Measurements from ENCODE around the gene TSPYL1. TPM values are rescaled to one million over a fixed set of nuclear protein-coding genes. Genes with fewer than 3 reads are reported as not detected.

Gene TSPYL1
- total RNA-seq, 4 donors from 2014 or later, result 17.4 to 94.9 (median 57.7) TPM

DNA sequence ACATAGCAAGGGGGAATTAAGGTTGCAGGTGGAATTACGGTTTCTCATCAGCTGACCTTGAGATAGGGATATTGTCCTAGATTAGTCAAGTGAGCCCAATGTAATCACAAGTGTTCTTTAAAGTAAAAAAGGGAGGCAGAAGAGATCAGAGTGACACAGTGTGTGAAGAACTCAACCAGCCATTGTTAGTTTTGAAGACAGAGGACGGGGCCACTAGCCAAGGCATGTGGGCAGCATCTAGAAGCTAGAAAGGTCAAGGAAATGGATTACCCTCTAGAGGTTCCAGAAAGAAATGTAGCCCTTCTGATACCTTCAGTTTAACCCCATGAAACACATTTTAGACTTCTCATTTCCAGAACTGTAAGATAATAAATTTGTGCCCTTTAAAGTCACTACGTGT is 18.5 kb upstream of the TSPYL1 start:
- TF ChIP-seq POLR2A (IDR thresholded peaks at IDR 0.05), result no peak
- TF ChIP-seq, protein P1, sequence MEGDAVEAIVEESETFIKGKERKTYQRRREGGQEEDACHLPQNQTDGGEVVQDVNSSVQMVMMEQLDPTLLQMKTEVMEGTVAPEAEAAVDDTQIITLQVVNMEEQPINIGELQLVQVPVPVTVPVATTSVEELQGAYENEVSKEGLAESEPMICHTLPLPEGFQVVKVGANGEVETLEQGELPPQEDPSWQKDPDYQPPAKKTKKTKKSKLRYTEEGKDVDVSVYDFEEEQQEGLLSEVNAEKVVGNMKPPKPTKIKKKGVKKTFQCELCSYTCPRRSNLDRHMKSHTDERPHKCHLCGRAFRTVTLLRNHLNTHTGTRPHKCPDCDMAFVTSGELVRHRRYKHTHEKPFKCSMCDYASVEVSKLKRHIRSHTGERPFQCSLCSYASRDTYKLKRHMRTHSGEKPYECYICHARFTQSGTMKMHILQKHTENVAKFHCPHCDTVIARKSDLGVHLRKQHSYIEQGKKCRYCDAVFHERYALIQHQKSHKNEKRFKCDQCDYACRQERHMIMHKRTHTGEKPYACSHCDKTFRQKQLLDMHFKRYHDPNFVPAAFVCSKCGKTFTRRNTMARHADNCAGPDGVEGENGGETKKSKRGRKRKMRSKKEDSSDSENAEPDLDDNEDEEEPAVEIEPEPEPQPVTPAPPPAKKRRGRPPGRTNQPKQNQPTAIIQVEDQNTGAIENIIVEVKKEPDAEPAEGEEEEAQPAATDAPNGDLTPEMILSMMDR (IDR thresholded peaks at IDR 0.05), result no peak

DNA sequence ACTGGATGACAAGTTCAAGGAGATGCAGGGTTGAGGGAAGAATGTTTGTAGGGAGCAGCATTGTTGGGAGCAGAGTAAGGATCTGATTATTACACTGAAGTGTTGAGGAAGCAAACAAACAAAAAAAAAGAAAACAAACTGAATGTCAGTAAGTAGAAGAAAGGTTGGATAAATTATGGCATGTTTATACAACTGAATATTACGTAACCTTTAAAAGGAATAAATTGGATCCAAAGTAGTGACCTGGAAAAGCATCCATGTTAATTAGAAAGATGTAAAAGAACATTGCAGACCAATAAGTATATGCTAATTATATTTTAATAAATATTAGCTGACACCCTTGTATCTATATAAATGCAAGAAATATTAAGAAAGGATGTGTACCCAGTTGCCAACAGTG is 12.8 kb upstream of the TSPYL1 start:
- Histone ChIP-seq H3K27me3 (no peaks in the 10 kb centered on the region), H3K4me3 (no peak overlapping the region), H3K27ac (no peak overlapping the region), H3K36me3 (no peaks in the 10 kb centered on the region), H3K4me1 (no peaks in the 10 kb centered on the region), H3K9me3 (no peaks in the 10 kb centered on the region)
- no peak for DNase-seq
- TF ChIP-seq, protein P1 (IDR thresholded peaks at IDR 0.05), result no peak
- intact Hi-C loops (cut with DNase I; ENCODE audit: low total_unique reads), result no loop called here

More for the DNA sequence above, 18.5 kb upstream of the TSPYL1 start:
- Histone ChIP-seq H3K27me3 (no peaks in the 10 kb centered on the region), H3K4me3 (no peak overlapping the region), H3K9me3 (no peaks in the 10 kb centered on the region), H3K27ac (no peak overlapping the region), H3K36me3 (no peaks in the 10 kb centered on the region), H3K4me1 (no peaks in the 10 kb centered on the region)
- no peak for DNase-seq
- intact Hi-C loops (cut with DNase I; ENCODE audit: low total_unique reads), result no loop called here

DNA sequence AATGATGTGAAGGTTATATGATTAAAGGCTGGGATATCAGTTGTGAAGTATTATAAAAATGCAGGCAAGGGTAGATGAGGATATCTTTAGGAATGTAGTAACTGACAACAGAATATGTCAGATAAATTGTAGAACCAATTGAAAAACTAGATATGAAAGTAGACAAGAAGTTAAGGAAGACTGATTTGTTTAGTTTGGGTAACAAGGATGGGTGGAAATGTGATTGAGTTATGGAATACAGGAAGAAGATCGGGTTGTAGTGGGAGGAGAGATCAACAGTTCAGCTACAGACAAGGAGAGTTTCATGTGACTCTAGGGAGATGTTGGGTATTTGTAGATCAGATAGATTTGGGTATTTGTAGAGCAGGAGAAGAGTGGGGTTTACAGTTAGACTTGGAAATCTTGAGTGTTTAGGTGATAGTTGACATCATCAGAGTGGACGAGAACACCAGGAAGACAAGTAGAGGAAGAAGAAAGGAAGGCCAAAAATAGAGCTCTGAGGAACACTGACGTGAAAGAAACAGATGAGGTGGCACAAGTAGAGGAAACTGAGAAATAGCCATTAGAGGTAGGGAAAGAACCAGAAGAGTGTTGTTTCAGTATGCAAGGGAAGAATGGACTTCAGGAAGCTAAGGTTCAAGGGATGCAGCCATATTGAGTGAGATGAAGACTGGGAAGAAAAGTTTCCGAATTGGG is 12.1 kb upstream of the TSPYL1 start:
- H3K36me3 ChIP-seq, result no peaks in the 10 kb centered on the region
- H3K9me3 ChIP-seq, result no peaks in the 10 kb centered on the region
- no peaks in the 10 kb centered on the region for H3K27me3 ChIP-seq
- no peaks in the 10 kb centered on the region for H3K4me1 ChIP-seq
- no peak overlapping the region for H3K4me3 ChIP-seq
- H3K27ac ChIP-seq, result no peak overlapping the region
- DNase-seq, result no peak
- intact Hi-C loops (cut with DNase I; ENCODE audit: low total_unique reads), result no loop called here
- no peak for TF ChIP-seq POLR2A (IDR thresholded peaks at IDR 0.05)
- TF ChIP-seq, protein P1 (IDR thresholded peaks at IDR 0.05), result no peak

DNA sequence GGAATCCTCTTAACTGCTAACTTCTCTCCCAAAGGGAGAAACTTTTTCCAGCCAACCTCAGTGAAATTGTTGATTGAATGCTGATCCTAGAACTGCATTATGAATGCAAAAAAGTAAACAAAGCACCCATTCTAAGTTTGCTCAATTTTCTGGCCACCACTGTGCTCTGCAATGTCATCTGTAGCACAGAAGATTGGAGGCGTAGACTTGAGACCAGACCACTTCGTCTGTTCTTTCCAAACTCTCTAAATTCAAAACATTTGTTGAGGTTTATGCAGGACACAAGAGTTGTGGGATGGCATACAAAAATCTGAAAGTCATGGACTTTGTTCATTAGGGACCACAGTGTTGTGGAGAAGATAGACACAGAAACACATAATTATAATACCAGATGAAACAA is 11.1 kb upstream of the TSPYL1 start:
- intact Hi-C loops (cut with DNase I; ENCODE audit: low total_unique reads), result no loop called here

DNA sequence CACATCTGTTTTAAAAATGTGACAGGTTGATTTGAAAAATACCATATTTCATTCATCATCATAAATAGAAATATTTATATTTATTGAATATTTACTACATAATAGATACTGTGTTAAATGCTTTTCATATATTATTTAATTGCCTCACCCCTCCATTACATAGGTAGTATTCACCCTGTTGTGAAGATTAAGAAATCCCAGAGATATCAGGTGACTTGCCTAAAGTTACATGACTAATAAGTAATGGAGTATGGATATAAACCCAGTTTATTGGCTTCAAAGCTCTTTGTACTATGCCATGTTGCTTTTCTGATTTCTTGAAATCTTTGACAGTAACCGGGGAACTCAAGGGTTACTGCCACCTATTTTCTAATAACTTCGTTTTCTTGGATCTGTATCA is 10.1 kb upstream of the TSPYL1 start:
- H3K4me1 ChIP-seq, result no peaks in the 10 kb centered on the region
- no peak for DNase-seq
- no peak overlapping the region for H3K4me3 ChIP-seq
- H3K36me3 ChIP-seq, result no peaks in the 10 kb centered on the region
- H3K9me3 ChIP-seq, result no peaks in the 10 kb centered on the region
- H3K27me3 ChIP-seq, result no peaks in the 10 kb centered on the region
- intact Hi-C loops (cut with DNase I; ENCODE audit: low total_unique reads), result no loop called here
- H3K27ac ChIP-seq, result no peak overlapping the region
- TF ChIP-seq, protein P1 (IDR thresholded peaks at IDR 0.05), result no peak
- TF ChIP-seq POLR2A (IDR thresholded peaks at IDR 0.05), result no peak

More for the DNA sequence above, 11.1 kb upstream of the TSPYL1 start:
- TF ChIP-seq POLR2A (IDR thresholded peaks at IDR 0.05), result no peak
- TF ChIP-seq, protein P1 (IDR thresholded peaks at IDR 0.05), result no peak
- Histone ChIP-seq H3K36me3 (no peaks in the 10 kb centered on the region), H3K27ac (no peak overlapping the region), H3K9me3 (no peaks in the 10 kb centered on the region), H3K27me3 (no peaks in the 10 kb centered on the region), H3K4me3 (no peak overlapping the region), H3K4me1 (no peaks in the 10 kb centered on the region)
- DNase-seq, result no peak

All from uterus (tissue), 4 donors.